Measurements from ENCODE around the gene MVP.
"Not testable (repeated sequence)": the region's sequence is repeated elsewhere in the genome, so short reads cannot be mapped to it uniquely, and the experiment has no call there.

MVP gene

GRCh38 chr16:29824589-29825144 lies 4.4 kb downstream of the MVP start:
- Mint-ChIP-seq H3K4me1 (peaks cover 34% of the 10 kb centered on the region), H3K27me3 (ENCODE audit: low read depth, poor library complexity) (peaks cover 3% of the 10 kb centered on the region), H3K27ac (peak overlapping the region; percentile 33), H3K36me3 (ENCODE audit: low read depth) (peaks cover 3% of the 10 kb centered on the region), H3K9me3 (no peaks in the 10 kb centered on the region), H3K4me3 (no peak overlapping the region)
- no peak for DNase-seq
- TF ChIP-seq CTCF (IDR thresholded peaks at IDR 0.05) = no peak

- Mint-ChIP-seq H3K27ac (peak overlapping the region; percentile 33), H3K27me3 (ENCODE audit: low read depth, poor library complexity) (peaks cover 3% of the 10 kb centered on the region), H3K36me3 (ENCODE audit: low read depth) (no peaks in the 10 kb centered on the region), H3K4me1 (peaks cover 26% of the 10 kb centered on the region), H3K4me3 (no peak overlapping the region), H3K9me3 (no peaks in the 10 kb centered on the region)
- DNase-seq = no peak
- no peak for TF ChIP-seq CTCF (IDR thresholded peaks at IDR 0.05)
These were observed 5.1 kb downstream of the MVP start for GRCh38 chr16:29825145-29826044.

- peaks cover 3% of the 10 kb centered on the region for H3K27me3 Mint-ChIP-seq (ENCODE audit: low read depth, poor library complexity)
- H3K9me3 Mint-ChIP-seq = no peaks in the 10 kb centered on the region
- H3K36me3 Mint-ChIP-seq (ENCODE audit: low read depth) = no peaks in the 10 kb centered on the region
- no peak overlapping the region for H3K4me3 Mint-ChIP-seq
- no peak for TF ChIP-seq CTCF (IDR thresholded peaks at IDR 0.05)
- peaks cover 19% of the 10 kb centered on the region for H3K4me1 Mint-ChIP-seq
- DNase-seq = no peak
- no peak overlapping the region for H3K27ac Mint-ChIP-seq
These were observed 6.1 kb downstream of the MVP start for GRCh38 chr16:29826342-29826695.

- Mint-ChIP-seq H3K27ac (no peak overlapping the region), H3K4me3 (no peak overlapping the region), H3K4me1 (peaks cover 4% of the 10 kb centered on the region), H3K36me3 (ENCODE audit: low read depth) (no peaks in the 10 kb centered on the region), H3K9me3 (no peaks in the 10 kb centered on the region), H3K27me3 (ENCODE audit: low read depth, poor library complexity) (peaks cover 2% of the 10 kb centered on the region)
- DNase-seq = no peak
- no peak for TF ChIP-seq CTCF (IDR thresholded peaks at IDR 0.05)
These were observed 10.5 kb downstream of the MVP start for GRCh38 chr16:29830774-29831173.

GRCh38 chr16:29831490-29831889 lies 11.2 kb downstream of the MVP start:
- no peaks in the 10 kb centered on the region for H3K9me3 Mint-ChIP-seq
- no peak overlapping the region for H3K4me3 Mint-ChIP-seq
- H3K27ac Mint-ChIP-seq = no peak overlapping the region
- H3K36me3 Mint-ChIP-seq (ENCODE audit: low read depth) = no peaks in the 10 kb centered on the region
- DNase-seq = no peak
- peaks cover 7% of the 10 kb centered on the region for H3K4me1 Mint-ChIP-seq
- TF ChIP-seq CTCF (IDR thresholded peaks at IDR 0.05) = no peak
- peaks cover 2% of the 10 kb centered on the region for H3K27me3 Mint-ChIP-seq (ENCODE audit: low read depth, poor library complexity)

- H3K27me3 Mint-ChIP-seq (ENCODE audit: low read depth, poor library complexity); H3K27ac Mint-ChIP-seq; H3K9me3 Mint-ChIP-seq; H3K36me3 Mint-ChIP-seq (ENCODE audit: low read depth); DNase-seq; H3K4me3 Mint-ChIP-seq; H3K4me1 Mint-ChIP-seq: not testable (repeated sequence)
These were observed 13.0 kb downstream of the MVP start for GRCh38 chr16:29833219-29833618.

Data from nephron progenitor cell (in vitro differentiated cells).